ENCODE results near the gene KRI1.
A peak's percentile ranks its signal among the peaks of the same experiment; 100 is the strongest.
"Not testable (repeated sequence)": the region's sequence is repeated elsewhere in the genome, so short reads cannot be mapped to it uniquely, and the experiment has no call there.

Gene KRI1

DNA sequence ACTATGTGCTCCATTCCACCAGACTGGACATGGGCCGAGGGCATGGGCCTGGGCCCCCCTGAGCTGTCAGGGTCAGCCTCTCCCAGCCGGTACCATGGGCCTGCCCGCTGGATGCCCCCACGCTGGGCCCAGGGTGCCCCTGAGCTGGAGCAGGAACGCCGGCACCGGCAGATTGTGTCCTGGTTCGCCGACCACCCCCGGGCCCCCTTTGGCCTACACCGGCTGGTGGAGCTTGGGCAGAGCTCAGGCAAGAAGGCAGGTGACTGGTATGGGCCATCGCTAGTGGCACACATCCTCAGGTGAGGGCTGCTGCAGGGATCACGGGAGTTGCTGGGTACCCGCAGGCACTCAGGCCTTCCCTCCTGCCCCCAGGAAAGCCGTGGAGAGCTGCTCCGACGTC is 19.0 kb downstream of the KRI1 start:
- no peak for DNase-seq (ENCODE audit: low spot score)
- TF ChIP-seq, protein P1, sequence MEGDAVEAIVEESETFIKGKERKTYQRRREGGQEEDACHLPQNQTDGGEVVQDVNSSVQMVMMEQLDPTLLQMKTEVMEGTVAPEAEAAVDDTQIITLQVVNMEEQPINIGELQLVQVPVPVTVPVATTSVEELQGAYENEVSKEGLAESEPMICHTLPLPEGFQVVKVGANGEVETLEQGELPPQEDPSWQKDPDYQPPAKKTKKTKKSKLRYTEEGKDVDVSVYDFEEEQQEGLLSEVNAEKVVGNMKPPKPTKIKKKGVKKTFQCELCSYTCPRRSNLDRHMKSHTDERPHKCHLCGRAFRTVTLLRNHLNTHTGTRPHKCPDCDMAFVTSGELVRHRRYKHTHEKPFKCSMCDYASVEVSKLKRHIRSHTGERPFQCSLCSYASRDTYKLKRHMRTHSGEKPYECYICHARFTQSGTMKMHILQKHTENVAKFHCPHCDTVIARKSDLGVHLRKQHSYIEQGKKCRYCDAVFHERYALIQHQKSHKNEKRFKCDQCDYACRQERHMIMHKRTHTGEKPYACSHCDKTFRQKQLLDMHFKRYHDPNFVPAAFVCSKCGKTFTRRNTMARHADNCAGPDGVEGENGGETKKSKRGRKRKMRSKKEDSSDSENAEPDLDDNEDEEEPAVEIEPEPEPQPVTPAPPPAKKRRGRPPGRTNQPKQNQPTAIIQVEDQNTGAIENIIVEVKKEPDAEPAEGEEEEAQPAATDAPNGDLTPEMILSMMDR (IDR thresholded peaks at IDR 0.05; ENCODE audit: extremely low read depth, missing control alignments) = no peak

DNA sequence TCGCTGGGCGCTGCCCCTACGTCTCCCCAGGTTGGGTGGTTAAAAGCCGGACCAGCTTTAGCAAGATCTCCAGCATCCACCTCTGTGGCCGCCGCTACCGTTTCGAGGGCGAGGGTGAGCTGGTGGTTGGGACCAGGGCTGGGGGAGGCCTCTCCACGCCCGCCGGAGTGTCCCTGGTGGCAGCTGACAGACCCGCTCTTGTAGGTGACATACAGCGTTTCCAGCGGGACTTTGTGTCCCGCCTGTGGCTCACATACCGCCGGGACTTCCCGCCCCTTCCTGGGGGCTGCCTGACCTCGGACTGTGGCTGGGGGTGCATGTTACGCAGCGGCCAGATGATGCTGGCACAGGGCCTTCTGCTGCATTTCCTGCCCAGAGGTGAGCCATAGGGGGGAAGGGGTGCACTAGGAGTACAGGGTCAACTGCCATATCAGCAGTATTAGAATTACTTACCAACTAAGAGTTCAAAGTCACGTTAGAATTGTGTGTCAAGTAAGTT is 21.0 kb downstream of the KRI1 start:
- TF ChIP-seq, protein P1 (IDR thresholded peaks at IDR 0.05; ENCODE audit: extremely low read depth, missing control alignments) = no peak
- no peak for DNase-seq (ENCODE audit: low spot score)

DNA sequence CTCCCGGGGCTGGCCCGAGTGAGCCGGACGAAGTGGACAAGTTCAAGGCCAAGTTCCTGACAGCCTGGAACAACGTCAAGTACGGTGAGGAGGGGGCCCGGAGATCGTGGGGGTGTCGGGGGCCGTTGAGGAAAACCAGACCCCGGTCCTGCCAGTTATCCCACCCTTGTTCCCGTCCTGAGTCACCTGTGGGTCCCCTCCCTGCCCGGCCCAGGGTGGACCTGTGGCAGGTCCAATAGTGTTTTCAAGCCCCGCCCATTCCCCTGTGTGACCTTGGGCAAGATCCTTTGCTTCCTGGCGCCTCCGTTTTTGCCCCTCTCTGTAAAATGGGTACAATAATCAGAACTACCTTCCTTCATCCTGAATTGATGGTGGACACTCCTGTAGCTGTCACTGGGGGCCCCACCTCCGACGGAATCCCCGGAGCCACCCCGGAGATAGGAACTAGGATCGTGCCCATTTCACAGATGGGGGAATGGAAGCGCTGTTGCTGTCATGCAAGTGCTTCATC is 21.5 kb downstream of the KRI1 start:
- DNase-seq (ENCODE audit: low spot score) = peak; percentile 58
- TF ChIP-seq, protein P1 (IDR thresholded peaks at IDR 0.05; ENCODE audit: extremely low read depth, missing control alignments) = no peak

DNA sequence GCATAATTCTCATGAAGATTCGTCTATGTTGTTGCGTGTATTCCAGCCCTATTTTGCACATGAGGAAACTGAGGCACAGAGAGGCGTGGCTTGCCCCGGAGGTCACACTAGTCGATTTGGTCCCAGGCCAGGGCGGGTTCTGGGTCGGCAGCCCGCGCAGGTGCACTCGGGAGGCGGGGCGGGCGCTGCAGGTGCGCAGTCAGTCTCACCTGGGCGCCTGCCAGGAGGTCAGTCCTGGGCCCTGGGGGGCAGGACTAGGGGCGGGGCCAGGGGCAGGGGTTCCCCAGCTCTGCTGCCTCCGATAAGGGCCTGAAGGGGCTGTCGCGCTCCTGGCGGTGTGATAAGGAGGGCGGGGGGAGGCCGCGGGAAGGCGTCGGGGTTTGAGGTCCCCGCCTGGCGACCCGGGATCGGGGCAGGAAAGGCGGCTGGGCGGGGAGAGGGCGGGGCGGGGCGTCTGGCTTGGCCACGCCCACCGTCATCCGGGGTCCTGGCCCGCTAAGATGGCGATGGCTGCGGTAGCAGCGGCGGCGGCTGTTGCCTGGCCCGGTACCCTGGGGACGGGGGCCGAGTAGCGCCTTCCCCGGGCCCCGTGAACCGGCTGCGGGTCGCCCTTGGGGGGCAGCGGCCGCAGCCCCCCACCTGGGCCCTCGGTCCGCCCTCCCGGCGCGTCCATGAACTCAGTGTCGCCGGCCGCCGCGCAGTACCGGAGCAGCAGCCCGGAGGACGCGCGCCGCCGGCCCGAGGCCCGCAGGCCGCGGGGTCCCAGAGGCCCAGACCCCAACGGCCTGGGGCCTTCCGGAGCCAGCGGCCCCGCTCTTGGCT is 22.2 kb downstream of the KRI1 start, which contains the start of gene ATG4D:
ATG4D (plus strand) TSS at position 485 of the 822 bp plus-strand sequence; CDS start at position 672, 187 bp downstream.
- DNase-seq (ENCODE audit: low spot score) = peak; percentile 98
- TF ChIP-seq, protein P1 (IDR thresholded peaks at IDR 0.05; ENCODE audit: extremely low read depth, missing control alignments) = no peak

DNA sequence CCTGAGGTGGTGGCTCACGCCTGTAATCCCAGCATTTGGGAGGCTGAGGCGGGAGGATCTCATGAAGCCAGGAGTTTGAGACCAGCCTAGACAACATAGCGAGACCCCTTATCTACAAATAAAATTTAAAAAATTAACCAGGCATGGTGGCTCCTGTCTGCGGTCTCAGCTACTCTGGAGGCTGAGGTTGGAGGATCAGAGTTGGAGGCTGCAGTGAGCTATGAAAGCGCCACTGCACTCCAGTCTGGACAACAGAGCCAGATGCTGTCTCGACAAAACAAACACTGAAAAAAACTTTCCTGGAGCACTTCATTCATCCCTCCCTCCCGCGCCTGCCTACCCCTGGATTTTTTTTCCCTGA is 22.8 kb downstream of the KRI1 start:
- DNase-seq (ENCODE audit: low spot score) = no peak
- TF ChIP-seq, protein P1 (IDR thresholded peaks at IDR 0.05; ENCODE audit: extremely low read depth, missing control alignments) = no peak

DNA sequence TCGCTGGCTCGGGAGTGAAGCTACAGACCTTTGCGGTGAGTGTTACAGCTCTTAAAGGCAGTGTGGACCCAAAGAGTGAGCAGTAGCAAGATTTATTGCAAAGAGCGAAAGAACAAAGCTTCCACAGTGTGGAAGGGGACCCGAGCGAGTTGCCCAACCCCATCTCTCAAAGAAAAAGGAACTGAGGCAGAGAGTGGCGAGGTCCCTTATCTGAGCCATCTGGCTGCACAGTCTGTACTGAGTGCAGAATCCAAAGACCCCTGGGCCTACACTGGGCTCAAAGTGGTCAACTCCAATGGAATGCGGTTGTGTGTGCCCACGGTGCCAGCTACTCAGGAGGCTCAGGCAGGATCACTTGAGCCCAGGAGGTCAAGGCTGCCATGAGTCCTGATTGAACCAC is 26.8 kb downstream of the KRI1 start:
- DNase-seq (ENCODE audit: low spot score) = not testable (repeated sequence)

DNA sequence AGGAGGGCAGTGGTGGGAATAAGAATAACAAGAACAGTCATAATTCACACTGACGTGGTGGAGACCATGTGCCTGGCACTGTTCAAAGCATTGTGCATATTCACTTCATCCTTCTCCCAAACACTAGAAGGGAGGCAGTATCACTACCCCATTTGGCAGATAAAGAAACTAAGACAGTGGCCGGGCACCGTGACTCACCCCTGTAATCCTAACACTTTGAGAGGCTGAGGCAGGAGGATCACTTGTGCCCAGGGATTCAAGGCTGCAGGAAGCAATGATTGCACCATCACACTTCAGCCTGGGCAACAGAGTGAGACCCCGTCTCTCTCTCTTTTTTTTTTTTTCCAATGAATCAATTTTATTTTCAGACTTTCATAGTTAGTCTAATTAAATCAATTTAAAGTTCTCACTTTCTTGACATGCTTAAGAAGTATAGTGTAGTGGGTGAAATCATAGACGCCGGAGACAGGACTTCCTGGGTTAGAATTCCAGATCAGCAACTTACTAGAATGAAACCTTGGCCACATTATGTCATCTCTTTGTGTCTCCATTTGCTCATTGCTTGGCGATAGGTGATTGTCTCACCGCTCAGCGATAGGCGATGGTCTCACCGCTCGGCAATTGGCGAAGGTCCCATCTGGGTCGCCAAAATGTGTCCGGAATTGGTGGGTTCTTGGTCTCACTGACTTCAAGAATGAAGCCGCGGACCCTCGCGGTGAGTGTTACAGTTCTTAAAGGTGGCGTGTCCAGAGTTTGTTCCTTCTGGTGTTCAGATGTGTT is 27.4 kb downstream of the KRI1 start:
- DNase-seq (ENCODE audit: low spot score) = no peak
- TF ChIP-seq, protein P1 (IDR thresholded peaks at IDR 0.05; ENCODE audit: extremely low read depth, missing control alignments) = no peak
